Muscle of arm (tissue), 12 donors: ENCODE data around the gene DTWD2. TPM values are rescaled to one million over a fixed set of nuclear protein-coding genes. Genes with fewer than 3 reads are reported as not detected.
"Not testable (repeated sequence)": the region's sequence is repeated elsewhere in the genome, so short reads cannot be mapped to it uniquely, and the experiment has no call there.

ENCODE experiments used
- DNase-seq: peaks from one replicate; pipeline ENCODE4 v3.0.0-alpha.2; 2013
- polyA plus RNA-seq, 12 donors: library from polyadenylated mRNA; unstranded; fragments of 120-200 nt; gene quantifications; one replicate each; pipeline ENCODE4 v1.2.1, GENCODE V29; 2013; ENCODE audit not compliant: insufficient read length in 12 of 12

Gene DTWD2
- polyA plus RNA-seq, 12 donors: 5.7 to 15.5 (median 7.7) TPM; not detected in 1

- no peak for DNase-seq
These were observed 105.7 kb downstream of the DTWD2 start for GRCh38 chr5:118882666-118883065.

DNA sequence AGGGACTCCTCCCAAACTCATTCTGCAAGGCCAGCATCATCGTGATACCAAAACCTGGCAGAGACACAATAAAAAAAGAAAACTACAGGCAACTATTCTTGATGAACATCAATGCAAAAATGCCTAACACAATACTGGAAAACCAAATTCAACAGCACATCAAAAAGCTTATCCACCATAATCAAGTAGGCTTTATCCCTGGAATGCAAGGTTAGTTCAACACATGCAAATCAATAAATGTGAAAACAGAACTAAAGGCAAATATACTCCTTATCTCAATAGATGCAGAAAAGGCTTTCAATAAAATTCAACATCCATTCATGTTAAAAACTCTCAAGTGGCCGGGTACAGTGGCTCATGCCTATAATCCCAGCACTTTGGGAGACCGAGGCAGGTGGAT is 111.5 kb downstream of the DTWD2 start:
- not testable (repeated sequence) for DNase-seq

- DNase-seq: no peak
These were observed 113.2 kb downstream of the DTWD2 start for GRCh38 chr5:118875131-118875530.

DNA sequence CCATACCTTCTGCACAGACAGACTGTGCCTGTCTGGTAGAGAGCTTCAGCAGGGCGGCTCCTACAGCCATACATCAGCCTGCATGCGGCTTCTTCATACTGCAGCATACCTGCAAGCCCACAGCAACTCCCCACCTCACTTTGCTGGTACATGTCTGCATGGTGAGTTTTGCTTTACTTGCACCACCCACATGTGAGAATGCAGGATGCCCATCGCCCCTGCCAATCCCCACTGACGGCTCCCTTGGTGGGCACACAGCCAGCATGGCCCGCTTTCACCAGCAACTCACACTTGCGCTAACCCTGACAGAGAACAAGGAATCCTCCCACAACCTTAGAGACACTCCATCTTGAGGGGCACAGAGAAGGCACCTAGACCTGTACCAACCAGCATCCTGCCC is 114.9 kb downstream of the DTWD2 start:
- DNase-seq: no peak

GRCh38 chr5:118863345-118863744 is 125.0 kb downstream of the DTWD2 start:
- DNase-seq: no peak

DNA sequence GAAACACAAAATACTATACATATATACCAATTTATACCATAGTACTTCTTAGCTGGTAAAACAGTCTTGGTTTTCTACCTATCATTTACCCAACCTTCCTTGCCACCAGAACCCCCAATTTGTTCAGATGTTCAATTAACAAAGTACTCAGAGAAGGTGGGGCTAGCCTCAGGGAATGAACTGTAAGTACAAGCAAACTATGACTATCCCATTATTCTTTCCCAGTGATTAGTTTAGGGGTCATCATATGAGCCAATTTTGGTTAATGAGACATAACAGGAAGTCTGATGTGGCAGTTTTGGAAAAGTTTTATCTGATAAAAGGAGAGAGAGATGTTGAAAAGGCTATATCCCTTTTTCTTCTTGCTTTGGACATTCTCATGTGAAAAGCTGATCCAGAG is 125.8 kb downstream of the DTWD2 start:
- no peak for DNase-seq

- DNase-seq: peak; percentile 2
These were observed 130.6 kb downstream of the DTWD2 start for GRCh38 chr5:118857700-118858099.

DNA sequence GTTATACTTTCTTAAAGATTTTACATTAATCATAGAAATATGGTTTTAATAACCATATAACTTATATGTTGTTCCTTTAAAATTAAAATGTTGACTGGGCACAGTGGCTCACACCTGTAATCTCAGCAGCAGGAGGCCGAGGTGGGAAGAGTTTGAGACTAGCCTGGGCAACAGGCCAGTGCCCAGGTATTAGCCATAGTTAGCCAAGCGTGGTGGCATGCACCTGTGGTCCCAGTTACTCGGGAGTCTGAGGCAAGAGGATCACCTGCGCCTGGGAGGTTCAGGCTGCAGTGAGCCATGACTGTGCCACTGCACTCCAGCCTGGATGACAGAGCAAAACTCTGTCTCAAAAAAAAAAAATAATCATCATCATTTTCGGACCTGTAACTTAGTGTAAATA is 133.5 kb downstream of the DTWD2 start:
- no peak for DNase-seq

GRCh38 chr5:118851785-118852184 is 136.6 kb downstream of the DTWD2 start:
- DNase-seq: not testable (repeated sequence)

- DNase-seq: not testable (repeated sequence)
These were observed 138.8 kb downstream of the DTWD2 start for GRCh38 chr5:118849507-118849906.

- no peak for DNase-seq
These were observed 144.0 kb downstream of the DTWD2 start for GRCh38 chr5:118844351-118844750.

- no peak for DNase-seq
These were observed 153.6 kb downstream of the DTWD2 start for GRCh38 chr5:118834710-118835109.

DNA sequence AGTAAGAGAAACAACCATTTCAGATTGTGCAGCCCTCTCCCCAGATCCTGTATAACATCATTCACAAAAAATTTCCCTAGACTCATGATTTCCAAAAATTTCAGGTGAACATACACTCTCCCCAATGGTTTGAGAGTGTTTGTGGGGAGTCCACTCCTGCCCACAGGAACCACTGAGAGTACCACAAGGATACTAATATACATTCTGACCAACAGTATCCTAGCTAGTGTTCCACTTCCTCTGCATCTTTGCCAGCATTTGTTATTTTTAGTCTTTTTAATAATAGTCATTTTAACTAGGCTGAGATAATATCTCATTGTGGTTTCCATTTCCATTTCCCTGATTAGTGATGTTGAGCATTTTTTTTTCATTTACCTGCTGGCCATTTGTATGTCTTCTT is 155.4 kb downstream of the DTWD2 start:
- no peak for DNase-seq

DNA sequence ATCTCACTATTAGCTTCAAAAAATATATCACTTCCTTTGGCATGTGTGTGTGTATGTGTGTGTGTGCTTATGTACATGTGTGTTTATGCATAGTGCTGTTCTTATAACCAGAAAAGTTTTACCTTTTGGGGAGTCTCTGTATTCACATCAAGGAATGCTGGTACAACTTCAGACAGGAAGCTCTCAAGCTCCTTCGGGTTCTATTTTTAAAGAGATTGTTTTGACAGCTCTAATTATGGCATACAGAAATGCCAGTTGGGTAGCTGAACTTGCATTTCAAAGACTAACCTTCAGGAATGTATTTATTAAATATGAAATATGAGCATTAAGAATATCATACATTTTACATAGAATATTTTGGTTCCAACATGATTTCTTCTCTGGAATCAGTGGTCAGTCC is 163.1 kb downstream of the DTWD2 start:
- no peak for DNase-seq

DNA sequence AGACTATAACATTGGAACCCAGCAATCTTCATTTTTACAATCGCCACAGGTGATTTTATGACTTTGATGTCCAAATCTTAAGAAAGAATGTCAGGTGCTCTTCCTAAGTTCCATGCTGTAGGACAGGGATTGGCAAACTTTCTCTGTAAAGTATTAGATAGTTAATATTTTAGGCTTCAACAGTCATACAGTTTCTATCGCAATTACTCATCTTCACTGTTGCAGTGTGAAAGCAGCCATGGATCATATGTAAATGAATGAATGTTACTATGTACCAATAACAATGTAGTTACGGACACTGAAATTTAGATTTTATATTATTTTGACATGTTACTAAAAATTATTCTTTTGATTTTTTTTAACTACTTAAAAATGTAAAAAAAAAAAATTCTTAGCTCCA is 169.7 kb downstream of the DTWD2 start:
- no peak for DNase-seq

DNA sequence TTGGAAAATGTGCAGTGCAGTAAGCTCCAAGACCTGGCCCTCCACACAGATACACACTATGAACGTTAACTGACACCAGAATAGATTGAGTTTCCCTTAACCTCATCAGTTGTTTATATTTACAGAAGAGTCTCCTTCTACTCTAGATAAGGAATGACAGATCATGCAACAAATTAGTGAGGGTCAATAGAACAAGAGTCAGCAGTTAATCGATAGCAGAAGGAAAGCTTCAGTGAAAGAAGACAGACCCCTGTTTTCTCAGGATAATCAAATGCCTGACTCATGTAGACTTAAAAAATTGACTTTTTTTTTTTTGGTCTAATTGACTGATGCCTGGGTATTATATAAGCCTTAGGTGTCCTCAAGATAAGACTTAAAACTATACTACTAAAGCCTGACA is 179.9 kb downstream of the DTWD2 start:
- DNase-seq: no peak

DNA sequence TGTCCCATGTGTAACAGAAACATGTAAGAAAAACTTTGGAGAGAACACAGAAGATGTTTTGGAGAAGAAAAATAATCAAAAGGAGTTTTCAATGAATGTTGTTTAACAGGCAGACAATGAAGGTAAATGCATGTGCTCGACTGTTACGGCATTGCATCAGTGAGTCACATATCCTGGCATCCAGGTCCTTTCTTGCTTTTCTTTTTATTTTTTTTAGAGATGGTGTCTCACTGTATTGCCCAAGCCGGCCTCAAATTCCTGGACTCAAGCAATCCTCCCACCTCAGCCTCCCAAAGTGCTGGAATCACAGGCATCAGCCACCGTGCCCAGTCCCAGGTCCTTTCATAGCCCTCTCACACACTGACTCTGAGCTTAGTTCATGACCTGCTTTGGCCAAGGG is 181.8 kb downstream of the DTWD2 start:
- DNase-seq: no peak

DNA sequence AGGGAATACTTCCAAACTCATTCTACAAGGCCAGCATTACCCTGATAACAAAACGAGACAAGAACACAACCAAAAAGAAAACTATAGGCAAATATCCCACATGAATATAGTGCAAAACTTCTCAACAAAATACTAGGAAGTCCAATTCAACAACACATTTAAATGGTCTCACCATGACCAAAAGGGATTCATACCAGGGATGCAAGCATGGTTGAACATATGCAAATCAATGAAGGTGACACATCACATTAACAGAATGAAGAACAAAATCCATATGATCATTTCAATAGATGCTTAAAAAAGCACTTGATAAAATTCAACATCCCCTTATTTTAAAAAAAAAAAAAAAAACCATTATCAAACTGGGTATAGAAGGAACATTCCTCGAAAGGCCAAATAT is 186.0 kb downstream of the DTWD2 start:
- DNase-seq: no peak

- DNase-seq: no peak
These were observed 192.3 kb downstream of the DTWD2 start for GRCh38 chr5:118796081-118796480.

DNA sequence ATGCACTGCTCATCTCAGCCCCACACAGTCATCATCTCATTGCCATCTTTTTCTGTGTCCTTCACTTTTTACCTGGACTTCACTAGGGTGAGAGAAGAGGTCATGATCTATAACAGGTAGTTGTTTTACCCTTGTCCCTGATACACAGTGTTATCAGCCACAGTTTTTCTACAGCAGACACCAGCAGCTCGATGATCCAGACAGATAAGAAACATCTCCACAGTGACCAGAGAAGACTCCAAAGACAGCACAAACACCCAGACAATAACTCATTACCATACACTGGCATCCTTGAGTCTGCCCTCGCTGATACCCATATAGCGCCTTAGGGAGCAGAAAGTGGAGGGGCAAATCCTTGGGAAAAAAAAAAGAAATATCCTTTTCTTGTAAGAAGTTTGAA is 194.1 kb downstream of the DTWD2 start:
- no peak for DNase-seq

- no peak for DNase-seq
These were observed 194.7 kb downstream of the DTWD2 start for GRCh38 chr5:118793652-118794051.

DNA sequence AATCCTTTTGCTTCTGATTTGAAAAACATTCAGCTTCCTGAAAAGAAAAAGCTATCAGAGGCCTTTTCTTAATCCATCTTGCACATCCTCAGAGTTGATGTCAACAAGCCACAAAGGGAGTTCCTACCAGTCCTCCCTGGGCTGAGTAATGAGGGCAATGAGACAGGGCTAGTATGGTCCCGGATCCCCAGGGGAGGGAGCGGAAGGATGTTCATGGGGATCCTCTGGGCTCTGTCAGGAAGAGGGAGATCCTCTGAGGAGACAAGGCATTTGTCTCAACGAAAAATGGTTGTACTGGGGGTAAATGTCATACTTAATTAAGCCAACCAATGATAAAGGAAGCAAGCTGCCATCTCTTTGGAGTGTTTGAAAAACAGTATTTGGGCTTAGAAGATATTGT is 195.3 kb downstream of the DTWD2 start:
- DNase-seq: no peak

DNA sequence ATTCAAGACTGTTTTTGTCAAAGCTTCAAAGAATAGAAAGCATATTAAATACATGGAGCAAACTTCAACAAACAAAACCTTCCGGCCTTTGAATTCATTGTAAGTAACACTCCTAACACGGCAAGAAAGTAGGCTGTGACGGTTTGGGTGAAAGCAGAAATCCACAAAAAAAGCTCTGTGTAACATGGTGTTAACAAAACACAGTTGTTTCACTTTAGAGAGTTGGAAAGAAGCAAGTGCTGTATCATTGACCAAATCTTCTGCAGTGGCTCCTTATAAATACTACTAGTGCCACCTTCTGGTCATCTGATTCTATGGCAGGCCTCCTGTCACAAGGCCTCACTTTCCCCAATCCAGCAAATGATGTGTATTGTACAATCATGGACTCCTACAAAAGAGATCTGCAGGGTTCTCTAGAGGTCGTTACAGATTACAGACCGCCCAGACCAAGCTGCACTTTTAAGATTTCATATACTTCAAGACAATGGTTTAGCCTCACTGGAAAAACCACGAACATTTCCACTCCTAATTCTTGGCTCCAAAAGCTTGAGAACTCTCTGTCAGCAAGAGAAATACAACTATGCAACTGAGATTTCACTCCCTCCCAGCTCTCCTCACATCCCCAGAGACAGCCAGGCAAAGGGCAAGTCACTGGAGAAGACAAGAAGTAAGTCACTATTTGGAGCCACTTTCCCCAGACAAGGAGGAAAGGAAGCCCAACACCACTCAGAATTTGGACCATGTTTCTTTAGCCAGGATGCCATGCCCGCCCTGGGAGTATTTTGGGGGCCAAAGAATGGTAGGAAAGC is 196.2 kb downstream of the DTWD2 start:
- DNase-seq: peak; percentile 79

- no peak for DNase-seq
These were observed 199.0 kb downstream of the DTWD2 start for GRCh38 chr5:118789366-118789765.
